Measurements from ENCODE around the gene USO1. TPM values are rescaled to one million over a fixed set of nuclear protein-coding genes. Genes with fewer than 3 reads are reported as not detected.
"Not testable (repeated sequence)": the region's sequence is repeated elsewhere in the genome, so short reads cannot be mapped to it uniquely, and the experiment has no call there.

Gene USO1
- total and polyA plus RNA-seq, 4 experiments from 2014 or later: 31.9 to 49.4 (median 42.0) TPM

DNA sequence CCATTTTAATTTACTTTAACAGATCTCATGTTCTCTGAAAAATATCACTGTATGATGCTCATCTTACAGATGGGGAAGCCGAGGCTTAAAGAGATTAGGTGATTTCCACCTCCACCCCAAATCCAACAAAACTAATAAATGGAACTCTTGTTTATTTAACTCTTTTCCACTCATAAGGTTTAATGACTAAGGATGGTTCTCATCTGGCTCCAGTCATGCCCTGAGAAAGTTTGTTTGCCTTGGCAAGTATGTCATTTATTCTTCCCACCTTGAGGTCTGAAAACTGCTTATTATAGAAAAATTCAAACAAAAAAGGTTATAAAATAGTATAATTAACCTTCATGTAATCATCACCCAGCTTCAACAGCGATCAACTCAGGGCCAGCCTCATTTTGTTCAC is 121.6 kb downstream of the USO1 start:
- ChIA-PET POLR2A (ENCODE audit: partially characterized antibody) (no interaction called here), CTCF (ENCODE audit: partially characterized antibody) (interaction anchor here (2.7 kb wide), 1 partner anchor 7 kb away, joined by 16 read pairs; no protein-coding TSS in a partner anchor)
- intact Hi-C loops (cut with micrococcal nuclease): no loop called here
- H3K4me1 ChIP-seq (ENCODE audit: insufficient read depth, low read length): no peaks in the 10 kb centered on the region
- Mint-ChIP-seq H3K27ac (no peak overlapping the region), H3K27me3 (peaks cover 0 to 8% of the 10 kb centered on the region in 2 donors), H3K4me1 (peaks cover 0 to 2% (median under 1%) of the 10 kb centered on the region in 4 donors), H3K9me3 (no peaks in the 10 kb centered on the region), H3K36me3 (no peaks in the 10 kb centered on the region), H3K4me3 (no peak overlapping the region)
- no peaks in the 10 kb centered on the region for H3K36me3 ChIP-seq (ENCODE audit: insufficient read depth, low read length)
- no peaks in the 10 kb centered on the region for H3K27me3 ChIP-seq (ENCODE audit: insufficient read depth, low read length)
- no peaks in the 10 kb centered on the region for H3K9me3 ChIP-seq (ENCODE audit: control insufficient read depth in 1 of 2, low read length in 2 of 2)
- H3K4me3 ChIP-seq (ENCODE audit: low read length in 2 of 2): no peak overlapping the region
- DNase-seq: no peak
- no peak overlapping the region for H3K27ac ChIP-seq (ENCODE audit: low read depth, low read length)

- H3K4me1 Mint-ChIP-seq; H3K27me3 ChIP-seq (ENCODE audit: insufficient read depth, low read length); H3K27ac ChIP-seq (ENCODE audit: low read depth, low read length); H3K4me3 ChIP-seq (ENCODE audit: low read length in 2 of 2); H3K36me3 ChIP-seq (ENCODE audit: insufficient read depth, low read length); H3K27me3 Mint-ChIP-seq; H3K4me1 ChIP-seq (ENCODE audit: insufficient read depth, low read length); H3K36me3 Mint-ChIP-seq; H3K9me3 ChIP-seq (ENCODE audit: control insufficient read depth in 1 of 2, low read length in 2 of 2); intact Hi-C loops (cut with micrococcal nuclease); H3K4me3 Mint-ChIP-seq; H3K27ac Mint-ChIP-seq; POLR2A ChIA-PET (ENCODE audit: partially characterized antibody); H3K9me3 Mint-ChIP-seq: not testable (repeated sequence)
- CTCF ChIA-PET (ENCODE audit: partially characterized antibody): interaction anchor here (0.6 to 2.7 kb wide), 31 partner anchors 8 to 975 kb away, joined by 3 to 35 read pairs (median 4); partner anchors contain the start of genes ODAPH and USO1
- DNase-seq: peak in 4 of 5 donors; percentile 38 to 51 (median 46)
These were observed 123.9 kb downstream of the USO1 start for GRCh38 chr4:75848171-75848760.

DNA sequence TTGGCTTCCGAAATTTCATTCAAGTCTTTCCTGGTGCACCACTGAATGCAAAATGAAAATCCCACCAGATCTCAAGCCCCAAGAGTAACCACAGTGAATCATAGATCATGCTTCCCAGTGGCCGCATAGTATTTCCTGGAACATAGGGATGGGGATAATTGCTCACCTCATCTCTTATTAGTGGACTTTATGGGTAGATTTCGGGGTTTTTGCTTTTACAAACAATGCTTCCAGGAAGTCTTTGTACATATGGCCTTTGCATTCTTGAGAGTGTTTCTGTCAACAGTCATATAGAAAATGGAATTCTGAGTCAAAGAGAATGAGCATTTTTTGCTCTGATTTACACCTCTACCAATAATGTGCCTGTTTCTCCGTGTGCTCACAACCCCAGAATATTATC is 124.5 kb downstream of the USO1 start:
- Mint-ChIP-seq H3K27ac (no peak overlapping the region), H3K27me3 (peaks cover 0 to 10% of the 10 kb centered on the region in 2 donors), H3K9me3 (no peaks in the 10 kb centered on the region), H3K36me3 (no peaks in the 10 kb centered on the region), H3K4me1 (peaks cover 0 to 2% (median under 1%) of the 10 kb centered on the region in 4 donors), H3K4me3 (no peak overlapping the region)
- H3K9me3 ChIP-seq (ENCODE audit: control insufficient read depth in 1 of 2, low read length in 2 of 2): no peaks in the 10 kb centered on the region
- DNase-seq: no peak
- POLR2A ChIA-PET (ENCODE audit: partially characterized antibody): no interaction called here
- CTCF ChIA-PET (ENCODE audit: partially characterized antibody): interaction anchor here (1.0 to 2.5 kb wide), 5 partner anchors 8 to 279 kb away, joined by 3 to 35 read pairs (median 4); no protein-coding TSS in a partner anchor
- H3K36me3 ChIP-seq (ENCODE audit: insufficient read depth, low read length): no peaks in the 10 kb centered on the region
- intact Hi-C loops (cut with micrococcal nuclease): no loop called here
- H3K4me1 ChIP-seq (ENCODE audit: insufficient read depth, low read length): no peaks in the 10 kb centered on the region
- H3K4me3 ChIP-seq (ENCODE audit: low read length in 2 of 2): no peak overlapping the region
- H3K27ac ChIP-seq (ENCODE audit: low read depth, low read length): no peak overlapping the region
- H3K27me3 ChIP-seq (ENCODE audit: insufficient read depth, low read length): no peaks in the 10 kb centered on the region

DNA sequence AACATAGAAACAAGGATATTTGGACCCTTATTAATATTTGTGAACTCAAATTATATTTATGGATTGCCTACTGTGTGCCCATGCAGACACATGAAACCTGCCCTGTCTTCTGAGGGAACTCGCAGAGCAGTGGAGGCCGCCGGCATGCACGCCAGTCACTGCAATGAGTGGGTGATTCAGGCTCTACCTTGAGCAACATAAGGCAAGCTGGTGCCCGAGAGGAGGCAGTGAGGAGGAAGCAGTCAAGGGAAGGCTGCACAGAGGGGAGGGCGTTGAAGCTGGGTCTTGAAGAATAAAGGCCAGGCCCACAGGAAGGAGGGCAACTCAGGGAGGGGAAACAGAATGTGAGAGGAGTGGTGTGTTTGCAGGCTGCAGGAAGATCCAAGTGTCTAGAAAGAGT is 125.1 kb downstream of the USO1 start:
- intact Hi-C loops (cut with micrococcal nuclease): no loop called here
- H3K4me3 Mint-ChIP-seq: peak overlapping the region in 1 of 8 donors; percentile 27
- H3K27me3 Mint-ChIP-seq: peaks cover 0 to 10% of the 10 kb centered on the region in 2 donors
- Histone ChIP-seq H3K27me3 (ENCODE audit: insufficient read depth, low read length) (no peaks in the 10 kb centered on the region), H3K27ac (ENCODE audit: low read depth, low read length) (no peak overlapping the region), H3K36me3 (ENCODE audit: insufficient read depth, low read length) (no peaks in the 10 kb centered on the region), H3K9me3 (ENCODE audit: control insufficient read depth in 1 of 2, low read length in 2 of 2) (no peaks in the 10 kb centered on the region), H3K4me1 (ENCODE audit: insufficient read depth, low read length) (no peaks in the 10 kb centered on the region), H3K4me3 (ENCODE audit: low read length in 2 of 2) (no peak overlapping the region)
- CTCF ChIA-PET (ENCODE audit: partially characterized antibody): interaction anchor here (1.0 kb wide), 1 partner anchor 268 kb away, joined by 3 read pairs; no protein-coding TSS in a partner anchor
- H3K9me3 Mint-ChIP-seq: no peaks in the 10 kb centered on the region
- POLR2A ChIA-PET (ENCODE audit: partially characterized antibody): no interaction called here
- peak overlapping the region in 1 of 7 donors; percentile 8 for H3K27ac Mint-ChIP-seq
- H3K4me1 Mint-ChIP-seq: peaks cover 0 to 2% (median under 1%) of the 10 kb centered on the region in 4 donors
- no peaks in the 10 kb centered on the region for H3K36me3 Mint-ChIP-seq
- no peak for DNase-seq

DNA sequence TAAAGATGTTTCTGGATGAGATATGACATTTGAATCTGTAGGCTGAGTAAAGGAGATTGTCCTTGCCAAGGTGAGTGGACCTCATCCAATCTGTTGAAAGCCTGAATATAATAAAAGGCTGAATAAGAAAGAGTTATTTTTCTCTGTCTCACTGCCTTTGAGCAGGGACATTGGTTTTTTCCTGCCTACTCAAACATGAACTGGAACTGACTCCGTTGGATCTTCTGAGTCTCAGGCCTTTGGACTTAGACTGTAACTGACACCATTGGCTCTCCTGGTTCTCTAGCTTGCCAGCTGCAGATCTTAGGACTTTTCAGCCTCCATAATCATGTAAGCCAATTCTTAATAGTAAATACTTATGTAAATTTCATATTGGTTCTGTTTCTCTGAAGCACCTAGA is 134.3 kb downstream of the USO1 start:
- Histone ChIP-seq H3K36me3 (ENCODE audit: insufficient read depth, low read length) (no peaks in the 10 kb centered on the region), H3K4me3 (ENCODE audit: low read length in 2 of 2) (no peak overlapping the region), H3K4me1 (ENCODE audit: insufficient read depth, low read length) (no peaks in the 10 kb centered on the region), H3K27me3 (ENCODE audit: insufficient read depth, low read length) (no peaks in the 10 kb centered on the region), H3K9me3 (ENCODE audit: control insufficient read depth in 1 of 2, low read length in 2 of 2) (no peaks in the 10 kb centered on the region), H3K27ac (ENCODE audit: low read depth, low read length) (no peak overlapping the region)
- ChIA-PET POLR2A (ENCODE audit: partially characterized antibody) (no interaction called here), CTCF (ENCODE audit: partially characterized antibody) (interaction anchor here (1.5 kb wide), 1 partner anchor 11 kb away, joined by 5 read pairs; no protein-coding TSS in a partner anchor)
- Mint-ChIP-seq H3K27me3 (peaks cover 1 to 6% of the 10 kb centered on the region in 2 donors), H3K27ac (no peak overlapping the region), H3K4me1 (no peaks in the 10 kb centered on the region), H3K4me3 (no peak overlapping the region), H3K36me3 (no peaks in the 10 kb centered on the region), H3K9me3 (peaks cover 0 to 6% (median 4%) of the 10 kb centered on the region in 8 donors)
- intact Hi-C loops (cut with micrococcal nuclease): no loop called here
- DNase-seq: no peak

- Mint-ChIP-seq H3K27me3 (peaks cover 1 to 5% of the 10 kb centered on the region in 2 donors), H3K4me3 (no peak overlapping the region), H3K9me3 (peaks cover 0 to 6% (median 4%) of the 10 kb centered on the region in 8 donors), H3K27ac (no peak overlapping the region), H3K4me1 (no peaks in the 10 kb centered on the region), H3K36me3 (no peaks in the 10 kb centered on the region)
- CTCF ChIA-PET (ENCODE audit: partially characterized antibody): no interaction called here
- H3K27ac ChIP-seq (ENCODE audit: low read depth, low read length): no peak overlapping the region
- H3K27me3 ChIP-seq (ENCODE audit: insufficient read depth, low read length): no peaks in the 10 kb centered on the region
- H3K36me3 ChIP-seq (ENCODE audit: insufficient read depth, low read length): no peaks in the 10 kb centered on the region
- POLR2A ChIA-PET (ENCODE audit: partially characterized antibody): no interaction called here
- intact Hi-C loops (cut with micrococcal nuclease): no loop called here
- H3K4me3 ChIP-seq (ENCODE audit: low read length in 2 of 2): no peak overlapping the region
- no peaks in the 10 kb centered on the region for H3K9me3 ChIP-seq (ENCODE audit: control insufficient read depth in 1 of 2, low read length in 2 of 2)
- DNase-seq: no peak
- no peaks in the 10 kb centered on the region for H3K4me1 ChIP-seq (ENCODE audit: insufficient read depth, low read length)
These were observed 136.2 kb downstream of the USO1 start for GRCh38 chr4:75860606-75861005.

Measured in CD4-positive, alpha-beta memory T cell (primary cell).